IPS-18c (cell line): ENCODE data around the gene ATP5IF1.

Source experiments
- H3K4me3 ChIP-seq: 2 replicates; pipeline ENCODE4 v1.7.0; 2013; ENCODE audit warnings: low read depth, mild to moderate bottlenecking, low read length, moderate library complexity; ENCODE audit not compliant: insufficient read depth
- H3K9me3 ChIP-seq: one replicate; pipeline ENCODE4 v1.6.1; 2013; ENCODE audit warnings: mild to moderate bottlenecking, low read length, moderate library complexity; ENCODE audit not compliant: control insufficient read depth, insufficient read depth

The ATP5IF1 gene

GRCh38 chr1:28281608-28282425 lies 45.9 kb downstream of the ATP5IF1 start:
- no peaks in the 10 kb centered on the region for H3K9me3 ChIP-seq
- H3K4me3 ChIP-seq = no peak overlapping the region

GRCh38 chr1:28282426-28283407 lies 46.8 kb downstream of the ATP5IF1 start:
- no peaks in the 10 kb centered on the region for H3K9me3 ChIP-seq
- no peak overlapping the region for H3K4me3 ChIP-seq

GRCh38 chr1:28286111-28286510 lies 50.2 kb downstream of the ATP5IF1 start:
- no peak overlapping the region for H3K4me3 ChIP-seq
- peaks cover 2% of the 10 kb centered on the region for H3K9me3 ChIP-seq
